GM21526 (cell line): ENCODE data around the gene EIPR1.
A peak's percentile ranks its signal among the peaks of the same experiment; 100 is the strongest.

Experiments
- ATAC-seq: cut with Tn5 transposase; IDR thresholded peaks from one replicate; pipeline ENCODE4 v1.9.1; 2021; ENCODE audit warnings: moderate library complexity; ENCODE audit not compliant: unreplicated experiment, low FRiP score

The EIPR1 gene

GRCh38 chr2:3377612-3378432, at the start of gene EIPR1:
Gene EIPR1, minus strand, starts transcription at chr2:3377818. Its CDS starts 129 bp downstream, at chr2:3377689.
- peak; percentile 85 for ATAC-seq

- ATAC-seq: peak; percentile 90
Measured at GRCh38 chr2:3427272-3427671, 49.7 kb upstream of the EIPR1 start.

GRCh38 chr2:3426615-3427014, 49.0 kb upstream of the EIPR1 start:
- no peak for ATAC-seq

- ATAC-seq: no peak
Measured at GRCh38 chr2:3424171-3424795, 46.7 kb upstream of the EIPR1 start.

GRCh38 chr2:3423492-3424170, 46.0 kb upstream of the EIPR1 start:
- ATAC-seq: no peak

GRCh38 chr2:3422161-3422779, 44.7 kb upstream of the EIPR1 start:
- ATAC-seq: no peak

GRCh38 chr2:3421580-3421979, 44.0 kb upstream of the EIPR1 start:
- no peak for ATAC-seq

GRCh38 chr2:3420769-3421397, 43.3 kb upstream of the EIPR1 start:
- no peak for ATAC-seq

- no peak for ATAC-seq
Measured at GRCh38 chr2:3420076-3420768, 42.6 kb upstream of the EIPR1 start.

GRCh38 chr2:3418766-3419404, 41.3 kb upstream of the EIPR1 start:
- ATAC-seq: no peak

- no peak for ATAC-seq
Measured at GRCh38 chr2:3414133-3414860, 36.7 kb upstream of the EIPR1 start.

- ATAC-seq: no peak
Measured at GRCh38 chr2:3413697-3414096, 36.1 kb upstream of the EIPR1 start.

GRCh38 chr2:3411103-3411502, 33.5 kb upstream of the EIPR1 start:
- ATAC-seq: no peak

- no peak for ATAC-seq
Measured at GRCh38 chr2:3409627-3410170, 32.1 kb upstream of the EIPR1 start.

GRCh38 chr2:3408781-3409180, 31.2 kb upstream of the EIPR1 start:
- ATAC-seq: no peak

GRCh38 chr2:3406501-3406900, 28.9 kb upstream of the EIPR1 start:
- no peak for ATAC-seq

GRCh38 chr2:3405876-3406275, 28.3 kb upstream of the EIPR1 start:
- ATAC-seq: no peak

- no peak for ATAC-seq
Measured at GRCh38 chr2:3405307-3405706, 27.7 kb upstream of the EIPR1 start.
